Forelimb muscle (tissue), 1 donor: ENCODE data around the gene LDB2. TPM values are rescaled to one million over a fixed set of nuclear protein-coding genes. Genes with fewer than 3 reads are reported as not detected.

ENCODE experiments used
- DNase-seq: peaks from one replicate; pipeline ENCODE4 v3.0.0-alpha.2; 2013; ENCODE audit warnings: low read depth
- polyA plus RNA-seq: library from polyadenylated mRNA; unstranded; fragments of 120-200 nt; gene quantifications from one replicate; pipeline ENCODE4 v1.2.1, GENCODE V29; 2013; ENCODE audit not compliant: insufficient read length

Gene LDB2
- polyA plus RNA-seq, 1 donor, result 36.6 TPM

- no peak for DNase-seq
Measured at GRCh38 chr4:16802044-16802443, 96.4 kb downstream of the LDB2 start.

GRCh38 chr4:16801356-16801755 lies 97.1 kb downstream of the LDB2 start:
- no peak for DNase-seq

- DNase-seq, result no peak
Measured at GRCh38 chr4:16794816-16795445, 103.5 kb downstream of the LDB2 start.

- DNase-seq, result no peak
Measured at GRCh38 chr4:16791460-16791859, 107.0 kb downstream of the LDB2 start.

GRCh38 chr4:16790508-16790907 lies 107.9 kb downstream of the LDB2 start:
- no peak for DNase-seq

- DNase-seq, result no peak
Measured at GRCh38 chr4:16788868-16789267, 109.6 kb downstream of the LDB2 start.

GRCh38 chr4:16785793-16786527 lies 112.5 kb downstream of the LDB2 start:
- no peak for DNase-seq

- no peak for DNase-seq
Measured at GRCh38 chr4:16783119-16783518, 115.3 kb downstream of the LDB2 start.

- DNase-seq, result no peak
Measured at GRCh38 chr4:16779028-16779675, 119.3 kb downstream of the LDB2 start.

GRCh38 chr4:16777726-16778125 lies 120.7 kb downstream of the LDB2 start:
- DNase-seq, result no peak

GRCh38 chr4:16775411-16776154 lies 122.9 kb downstream of the LDB2 start:
- no peak for DNase-seq

- no peak for DNase-seq
Measured at GRCh38 chr4:16772366-16772850, 126.0 kb downstream of the LDB2 start.

GRCh38 chr4:16770710-16771285 lies 127.6 kb downstream of the LDB2 start:
- no peak for DNase-seq

GRCh38 chr4:16767861-16768260 lies 130.6 kb downstream of the LDB2 start:
- no peak for DNase-seq

GRCh38 chr4:16767251-16767650 lies 131.2 kb downstream of the LDB2 start:
- no peak for DNase-seq

GRCh38 chr4:16765546-16765945 lies 132.9 kb downstream of the LDB2 start:
- DNase-seq, result no peak

- DNase-seq, result no peak
Measured at GRCh38 chr4:16764622-16765021, 133.8 kb downstream of the LDB2 start.

- DNase-seq, result no peak
Measured at GRCh38 chr4:16760617-16761363, 137.7 kb downstream of the LDB2 start.

GRCh38 chr4:16759931-16760582 lies 138.4 kb downstream of the LDB2 start:
- DNase-seq, result no peak

- DNase-seq, result no peak
Measured at GRCh38 chr4:16758816-16759215, 139.6 kb downstream of the LDB2 start.
